OCI-LY3 (cell line): ENCODE measurements around the gene MCU.

Experiments used
- CTCF ChIP-seq: fragments of 200-600, 300-600 bp; sonication (generic); IDR thresholded peaks from 2 replicates; pipeline ENCODE4 v1.5.1; 2014; ENCODE audit warnings: antibody characterized with exemption, low read length, low read depth
- EZH2phosphoT487 ChIP-seq: fragments of 200-600 bp; shearing (Covaris generic); IDR thresholded peaks from 2 replicates; pipeline ENCODE4 v1.6.1; 2018; ENCODE audit warnings: antibody characterized with exemption, mixed run types, low read depth

- TF ChIP-seq EZH2phosphoT487: no peak
- no peak for TF ChIP-seq CTCF
These were observed 214.5 kb downstream of the MCU start for GRCh38 chr10:72906446-72906845.
